ENCODE results near the gene HCN2.
"Not testable (repeated sequence)": the region's sequence is repeated elsewhere in the genome, so short reads cannot be mapped to it uniquely, and the experiment has no call there.

HCN2 gene

DNA sequence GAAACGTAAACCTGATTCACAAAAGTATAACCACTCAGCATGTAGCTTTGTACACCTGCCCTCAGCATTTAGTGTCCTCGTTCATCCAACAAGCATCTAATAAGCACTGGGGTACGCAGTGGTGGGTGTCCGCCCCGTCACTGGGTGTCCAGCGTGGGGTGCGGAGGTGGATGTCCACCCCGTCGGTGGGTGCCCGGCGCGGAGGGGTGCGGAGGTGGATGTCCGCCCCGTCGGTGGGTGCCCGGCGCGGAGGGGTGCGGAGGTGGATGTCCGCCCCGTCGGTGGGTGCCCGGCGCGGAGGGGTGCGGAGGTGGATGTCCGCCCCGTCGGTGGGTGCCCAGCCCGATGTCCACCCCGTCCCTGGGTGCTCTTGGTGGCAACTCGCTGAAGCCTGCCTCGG lies 4.5 kb upstream of the HCN2 start:
- not testable (repeated sequence) for DNase-seq (ENCODE audit: low read depth)

DNA sequence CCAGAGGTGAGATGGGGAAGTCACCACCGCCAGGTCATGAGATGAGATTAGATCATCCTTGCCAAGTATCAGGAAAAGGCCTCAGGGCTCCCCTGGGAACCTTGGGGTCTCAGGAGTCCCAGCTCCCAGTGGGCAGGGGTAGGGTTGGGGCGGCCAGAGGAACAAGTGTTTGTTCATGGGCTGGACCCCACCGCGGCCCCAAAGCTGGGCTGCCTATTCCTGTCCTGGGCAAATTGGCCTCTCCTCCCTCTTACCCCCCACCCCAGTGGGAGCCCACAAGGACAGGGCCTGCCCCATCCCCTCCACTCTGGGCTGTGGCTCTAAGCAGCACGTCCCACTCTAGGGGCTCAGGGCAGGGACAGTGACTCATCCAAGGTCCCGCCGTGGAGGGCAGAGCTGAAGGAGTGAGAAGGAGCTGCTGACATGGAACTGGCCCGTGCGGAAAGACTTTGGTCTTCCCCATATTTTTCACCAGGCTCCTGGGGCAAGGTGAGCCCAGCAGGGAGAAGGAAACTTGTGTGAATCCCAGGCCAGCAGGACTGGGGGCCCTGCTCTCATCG lies 4.0 kb upstream of the HCN2 start:
- DNase-seq (ENCODE audit: low read depth) = peak; percentile 34

DNA sequence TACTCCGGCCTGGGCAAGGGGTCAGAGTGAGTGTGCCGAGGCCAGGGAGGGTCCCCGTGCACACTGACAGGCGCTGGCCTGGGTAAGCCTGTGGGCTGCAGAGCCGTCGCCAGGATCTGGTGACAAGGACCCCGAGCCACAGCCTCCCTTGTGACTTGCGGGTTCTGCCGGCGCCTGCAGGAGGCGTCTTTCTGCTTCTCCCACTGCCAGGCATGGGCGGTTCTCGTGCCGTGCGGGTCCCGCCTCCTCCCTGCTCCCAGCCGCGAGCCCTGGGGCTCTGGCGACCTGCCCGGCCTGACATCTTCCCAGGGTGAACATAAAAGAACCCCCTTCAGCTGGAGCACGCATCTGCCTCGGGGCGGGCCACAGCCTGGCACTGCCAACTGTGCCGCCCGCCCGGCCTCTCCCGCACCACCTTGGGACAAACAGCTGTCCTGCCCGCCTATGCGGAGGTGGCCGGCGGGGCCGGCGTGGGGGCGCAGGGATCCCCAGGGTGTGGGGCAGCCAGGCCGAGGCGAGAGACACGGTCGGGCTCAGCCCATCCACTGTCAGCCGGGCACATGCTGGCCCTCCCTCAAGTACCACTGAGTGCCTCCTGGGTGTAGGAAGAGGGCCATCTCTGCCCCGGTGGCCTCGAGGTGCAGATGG lies 1.5 kb upstream of the HCN2 start:
- DNase-seq (ENCODE audit: low read depth) = peak; percentile 93

DNA sequence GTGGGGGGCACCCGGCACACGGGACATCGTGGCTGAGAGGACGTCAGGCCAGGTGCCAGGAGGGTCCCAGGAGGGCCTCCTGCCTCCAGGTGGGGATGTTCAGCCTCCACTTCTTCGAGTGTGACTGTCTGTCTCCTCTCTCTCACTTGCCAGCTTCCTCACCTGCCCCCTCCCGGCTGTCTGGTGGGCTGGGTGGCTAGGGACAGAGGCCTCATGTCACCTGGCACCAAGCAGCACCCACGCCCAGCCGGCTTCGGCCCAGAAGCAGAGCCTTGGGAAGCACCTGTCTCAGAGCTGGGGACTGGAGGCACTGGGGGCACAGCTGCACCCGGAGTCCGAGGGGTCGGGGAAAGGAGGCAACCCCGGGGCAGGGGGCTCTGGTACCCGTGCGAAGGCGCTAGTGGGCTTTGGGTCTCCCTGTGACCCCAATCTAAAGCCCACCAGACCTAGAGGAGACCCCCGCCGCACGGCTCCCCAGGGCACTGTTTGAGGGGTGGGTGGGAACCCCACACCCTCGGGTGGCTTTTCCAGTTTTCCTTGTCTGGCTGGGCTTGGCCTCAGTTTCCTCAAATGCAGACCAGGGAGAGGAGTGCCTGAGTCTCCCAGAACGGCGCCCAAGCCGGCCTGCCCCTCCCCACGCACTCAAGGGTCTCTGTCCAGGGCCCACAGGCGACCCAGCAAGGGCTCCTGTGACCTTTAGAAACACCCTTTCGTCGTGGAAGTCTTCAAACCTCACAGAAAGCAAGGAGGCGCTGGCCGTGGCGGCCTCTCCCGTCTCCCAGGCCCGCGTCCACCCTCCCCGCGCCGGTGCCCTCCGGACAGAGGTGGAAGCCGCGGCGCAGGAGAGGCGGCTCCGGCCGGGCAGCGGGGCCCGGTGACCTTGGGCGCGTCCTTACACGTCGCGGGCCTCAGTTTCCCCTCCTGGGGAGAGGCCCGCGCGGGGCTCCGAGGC lies 664 bp upstream of the HCN2 start:
- no peak for DNase-seq (ENCODE audit: low read depth)

DNA sequence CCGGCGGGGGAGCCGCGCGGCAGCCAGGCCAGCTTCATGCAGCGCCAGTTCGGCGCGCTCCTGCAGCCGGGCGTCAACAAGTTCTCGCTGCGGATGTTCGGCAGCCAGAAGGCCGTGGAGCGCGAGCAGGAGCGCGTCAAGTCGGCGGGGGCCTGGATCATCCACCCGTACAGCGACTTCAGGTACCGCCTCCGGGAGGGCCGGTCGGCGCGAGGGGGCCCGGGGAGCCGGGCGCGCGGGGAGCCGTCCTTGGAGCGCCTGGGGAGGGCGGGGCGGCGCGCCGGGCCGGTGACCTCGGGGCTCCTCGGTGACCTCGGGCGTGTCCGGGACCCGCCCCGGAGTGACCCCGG lies 690 bp downstream of the HCN2 start:
- peak; percentile 54 for DNase-seq (ENCODE audit: low read depth)

DNA sequence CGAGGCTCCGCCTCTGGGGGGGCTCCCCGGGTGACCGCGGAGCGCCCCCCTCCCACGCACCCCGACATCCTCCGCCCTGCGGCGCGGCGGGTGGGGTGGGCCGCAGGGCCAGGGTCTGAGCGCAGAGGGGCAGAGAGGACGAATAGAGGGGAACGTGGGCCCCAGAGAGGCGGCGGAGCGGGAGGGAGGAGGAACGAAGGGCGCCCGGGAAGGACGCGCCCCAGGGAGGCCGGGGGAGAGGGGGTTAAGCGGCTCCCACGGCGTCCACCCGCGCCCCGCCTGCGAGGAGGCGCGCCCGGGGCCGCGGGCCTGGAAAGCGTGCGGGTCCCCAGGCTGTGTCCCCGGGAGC lies 1.0 kb downstream of the HCN2 start:
- no peak for DNase-seq (ENCODE audit: low read depth)

DNA sequence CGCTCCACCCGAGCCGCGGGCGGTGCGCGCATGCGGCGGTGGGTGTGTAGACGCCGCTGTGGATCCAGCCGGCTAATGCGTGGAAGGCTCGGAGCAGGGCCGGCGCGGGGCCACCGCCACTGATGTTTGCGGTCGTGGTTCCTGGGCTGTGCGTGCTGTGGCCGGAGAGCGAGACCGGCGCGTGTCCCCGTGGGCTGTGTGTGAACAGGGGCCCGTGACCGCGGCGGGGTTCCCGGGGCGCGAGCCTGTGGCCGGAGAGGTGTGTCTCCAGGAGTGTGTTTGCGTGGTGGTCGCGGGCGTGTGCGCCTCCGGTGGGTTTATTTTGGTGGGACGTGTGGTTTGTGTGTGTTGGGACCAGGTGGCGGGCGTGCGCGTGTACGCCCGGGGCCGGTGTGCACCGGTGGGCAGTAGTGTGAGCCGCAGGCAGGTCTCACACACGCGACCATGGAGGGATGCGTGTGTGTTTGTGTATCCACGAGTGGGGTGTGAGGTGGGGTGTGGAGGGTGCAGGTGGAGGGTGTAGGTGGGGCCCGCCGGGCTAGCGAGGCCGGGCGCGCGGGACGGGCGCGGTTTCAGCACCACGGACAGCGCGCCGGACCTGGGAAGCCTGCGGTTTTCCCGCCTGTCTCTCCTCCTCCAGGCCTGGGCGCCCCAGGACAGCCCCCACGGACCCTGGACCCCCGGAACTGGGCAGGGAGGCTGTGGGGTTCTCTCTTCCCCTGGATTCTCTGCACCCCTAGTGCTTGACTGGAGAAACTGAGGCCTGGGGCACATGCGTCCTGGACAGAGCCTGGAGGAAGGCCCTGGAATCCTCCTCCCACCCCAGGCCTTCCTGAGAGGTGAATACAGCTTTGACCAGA lies 1.6 kb downstream of the HCN2 start:
- DNase-seq (ENCODE audit: low read depth) = no peak

DNA sequence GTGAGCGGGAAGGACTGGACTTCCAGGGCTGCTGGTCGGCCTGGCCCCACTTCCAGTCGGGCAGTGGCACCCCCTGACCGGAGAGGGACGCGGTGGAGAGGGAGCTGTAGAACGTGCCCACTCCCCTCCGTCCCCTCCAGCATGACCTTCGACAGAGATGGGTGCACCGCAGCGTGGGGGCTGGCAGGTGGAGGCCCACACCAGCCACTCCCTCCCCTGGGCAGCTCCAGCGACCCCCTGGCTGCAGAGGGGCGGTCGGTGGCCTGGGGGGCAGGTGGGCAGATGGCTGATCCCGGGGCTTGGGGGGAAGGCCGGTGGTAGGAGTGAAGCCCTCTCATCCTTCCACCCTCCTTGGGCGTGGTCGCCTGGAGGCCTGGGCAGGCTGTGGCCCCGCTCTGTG lies 2.4 kb downstream of the HCN2 start:
- DNase-seq (ENCODE audit: low read depth) = no peak

DNA sequence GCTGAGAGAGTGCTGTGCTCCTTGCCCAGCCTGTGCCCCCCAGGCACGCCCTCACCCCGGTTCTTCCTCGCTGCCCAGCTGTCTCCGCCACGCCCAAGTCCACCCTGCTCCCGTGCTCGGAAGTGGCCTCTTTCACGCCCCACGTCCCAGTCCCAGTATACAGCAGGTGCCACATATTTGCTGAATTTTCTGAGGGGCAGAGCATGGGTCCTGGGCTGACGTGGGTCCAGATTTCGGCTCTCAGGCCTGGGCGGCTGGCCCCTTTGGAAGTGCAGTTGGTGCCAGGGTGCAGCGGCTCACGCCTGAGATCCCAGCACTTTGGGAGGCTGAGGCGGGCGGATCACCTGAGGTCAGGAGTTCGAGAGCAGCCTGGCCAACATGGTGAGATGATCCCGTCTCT lies 3.4 kb downstream of the HCN2 start:
- no peak for DNase-seq (ENCODE audit: low read depth)

DNA sequence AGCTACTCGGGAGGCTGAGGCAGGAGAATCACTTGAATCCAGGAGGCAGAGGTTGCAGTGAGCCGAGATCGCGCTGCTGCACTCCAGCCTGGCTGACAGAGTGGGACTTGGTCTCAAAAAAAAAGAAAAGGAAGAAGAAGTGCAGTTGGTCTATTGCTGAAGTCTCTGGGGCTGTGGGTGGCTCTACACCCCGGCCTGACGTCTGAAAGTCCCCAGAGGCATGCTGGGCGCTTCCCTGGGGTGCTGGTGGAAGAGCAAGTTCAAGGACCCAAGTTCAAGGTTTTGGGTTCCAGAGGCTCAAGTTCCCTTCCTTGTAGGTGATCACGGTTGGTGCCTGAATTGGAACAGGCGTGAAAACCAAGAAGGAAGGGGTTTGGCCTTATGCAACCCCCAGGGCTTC lies 3.8 kb downstream of the HCN2 start:
- no peak for DNase-seq (ENCODE audit: low read depth)

DNA sequence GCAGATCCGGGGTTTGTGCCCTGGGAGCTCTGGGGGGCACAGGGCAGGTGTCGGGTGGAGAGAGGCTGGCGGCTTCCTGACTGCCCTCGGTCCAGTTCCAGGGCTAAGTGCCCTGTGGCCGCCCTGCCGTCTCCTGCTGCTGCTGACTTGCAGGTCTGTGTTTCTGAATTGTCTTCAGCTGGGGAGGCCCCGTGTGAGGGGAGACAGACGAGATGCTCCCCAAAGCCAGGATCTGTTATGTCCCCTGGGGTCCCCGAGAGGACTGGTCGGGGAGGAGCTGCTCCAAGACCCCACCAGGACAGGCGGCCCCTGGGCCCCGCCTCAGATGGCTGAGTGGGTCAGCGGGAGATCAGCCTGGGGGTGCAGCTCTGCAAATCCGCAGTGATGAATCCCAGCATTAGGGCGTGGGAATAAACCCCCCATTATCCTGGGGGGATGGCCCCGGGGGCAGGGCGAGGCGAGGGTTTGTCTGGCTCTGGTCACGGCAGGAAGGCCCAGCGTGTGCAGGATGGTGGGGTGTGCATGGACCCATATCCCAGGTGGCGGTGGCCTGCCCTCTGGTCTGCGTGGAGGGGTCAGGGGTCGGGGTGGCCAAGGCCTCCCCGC lies 4.7 kb downstream of the HCN2 start:
- no peak for DNase-seq (ENCODE audit: low read depth)

DNA sequence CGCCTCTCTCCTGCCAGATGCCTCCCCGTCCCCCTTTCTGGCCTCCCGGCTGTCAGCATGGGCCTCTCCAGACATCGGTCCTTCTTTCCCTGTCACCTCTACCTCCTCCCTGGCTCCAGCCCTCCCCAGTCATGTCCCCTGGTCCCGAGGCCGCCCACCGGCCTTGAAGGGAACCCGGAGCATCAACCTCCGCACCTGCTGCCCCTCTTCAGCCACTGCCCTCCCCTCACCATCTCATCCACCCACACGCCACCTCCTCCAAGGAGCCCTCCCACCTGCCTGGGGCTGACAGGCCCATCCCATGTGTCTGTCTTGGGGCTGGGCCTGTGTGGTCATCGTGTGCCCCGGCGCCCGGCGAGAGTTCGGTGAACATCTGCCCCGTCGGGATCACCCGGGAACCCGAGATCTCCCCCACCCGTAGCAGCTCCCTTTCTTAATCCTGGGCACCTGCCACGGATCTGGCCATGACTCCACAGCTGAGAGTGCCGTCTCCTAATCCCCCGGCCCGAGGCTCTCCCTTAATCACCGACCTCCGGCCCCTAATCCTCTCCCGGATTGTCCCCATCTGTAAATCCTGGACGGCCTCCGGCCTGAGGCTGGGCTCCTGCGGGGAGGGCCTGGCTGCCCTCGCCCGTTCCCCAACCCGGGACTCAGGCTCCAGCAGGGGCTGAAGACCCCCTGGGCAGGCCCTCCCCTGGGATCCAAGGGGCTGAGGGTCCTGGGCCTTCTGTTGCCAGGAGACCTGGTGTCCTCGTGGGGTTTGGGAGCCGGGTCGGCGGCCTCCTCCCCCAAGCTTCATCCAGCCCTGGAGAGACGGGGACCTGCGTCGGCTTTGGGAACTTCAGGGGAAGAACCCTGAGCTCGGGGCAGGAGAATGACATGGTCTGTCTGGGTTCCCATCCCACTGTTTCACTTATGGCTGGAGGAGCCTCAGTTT lies 5.9 kb downstream of the HCN2 start:
- DNase-seq (ENCODE audit: low read depth) = no peak

DNA sequence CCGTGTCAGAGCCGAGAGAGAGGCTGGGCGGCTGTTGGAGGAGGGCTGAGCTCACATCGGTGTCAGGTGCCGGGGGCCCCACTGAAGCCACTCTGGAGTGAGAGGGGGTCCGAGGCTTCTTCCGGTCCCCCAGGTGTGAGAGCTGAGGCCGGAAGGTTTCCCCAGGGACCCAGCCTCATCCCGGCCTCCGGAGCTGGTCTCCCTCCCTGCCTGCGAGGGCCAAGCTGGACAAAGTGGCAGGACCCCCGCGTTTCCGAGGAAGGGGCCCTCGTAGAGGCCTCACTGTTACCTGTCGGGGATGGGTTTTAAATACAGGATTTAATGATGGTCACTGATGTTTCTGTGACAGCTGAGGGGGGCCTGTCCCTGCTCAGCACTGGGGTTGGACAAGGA lies 6.6 kb downstream of the HCN2 start:
- DNase-seq (ENCODE audit: low read depth) = no peak

DNA sequence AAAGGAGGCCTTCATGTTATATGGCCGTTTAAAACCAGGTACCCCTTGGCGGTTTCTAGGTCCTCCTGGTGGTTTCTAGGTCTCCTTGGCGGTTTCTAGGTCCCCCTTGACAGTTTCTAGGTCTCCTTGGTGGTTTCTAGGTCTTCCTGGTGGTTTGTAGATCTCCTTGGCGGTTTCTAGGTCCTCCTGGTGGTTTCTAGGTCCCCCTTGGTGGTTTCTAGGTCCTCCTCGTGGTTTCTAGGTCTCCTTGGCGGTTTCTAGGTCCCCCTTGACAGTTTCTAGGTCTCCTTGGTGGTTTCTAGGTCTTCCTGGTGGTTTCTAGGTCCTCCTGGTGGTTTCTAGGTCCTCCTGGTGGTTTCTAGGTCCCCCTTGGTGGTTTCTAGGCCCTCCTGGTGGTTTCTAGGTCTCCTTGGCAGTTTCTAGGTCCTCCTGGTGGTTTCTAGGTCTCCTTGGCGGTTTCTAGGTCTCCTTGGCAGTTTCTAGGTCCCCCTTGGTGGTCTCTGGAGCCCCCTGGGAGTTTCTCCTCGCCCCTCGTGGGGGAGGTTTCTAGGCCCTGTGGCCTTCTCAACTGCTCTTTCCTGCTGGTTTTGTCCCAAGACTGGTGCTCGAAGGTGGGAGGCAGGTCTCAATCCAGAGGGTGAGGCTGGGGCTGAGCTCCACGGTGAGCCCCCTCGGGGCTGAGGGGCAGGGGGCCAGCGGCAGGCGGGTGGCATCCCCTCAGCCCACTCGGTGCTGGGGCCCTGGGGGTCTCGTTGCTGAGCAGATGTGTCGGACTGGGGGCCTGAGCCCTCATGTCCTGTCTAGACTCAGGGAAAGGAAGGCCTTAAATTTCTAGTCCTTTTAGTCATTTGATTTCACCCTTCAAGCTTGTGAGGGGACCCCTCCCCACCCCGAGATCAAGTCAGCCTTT lies 8.0 kb downstream of the HCN2 start:
- DNase-seq (ENCODE audit: low read depth) = no peak

DNA sequence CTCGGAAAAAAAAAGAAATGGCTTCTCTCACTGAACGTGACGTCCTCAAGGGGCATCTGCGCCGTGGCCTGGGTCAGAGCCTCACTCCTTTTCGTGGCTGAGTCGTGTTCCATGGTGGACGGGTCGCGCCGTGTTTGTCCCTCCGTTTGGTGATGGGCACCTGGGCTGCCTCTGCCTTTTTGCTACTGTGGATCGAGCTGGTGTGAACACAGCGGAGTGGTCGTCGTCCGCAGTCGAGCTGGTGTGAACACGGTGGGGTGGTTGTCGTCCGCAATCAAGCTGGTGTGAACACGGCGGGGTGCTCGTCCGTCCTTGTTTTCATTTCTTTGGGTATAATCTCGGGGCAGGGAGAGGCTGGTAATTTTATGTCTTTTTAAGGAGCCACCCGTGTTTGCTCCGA lies 11.6 kb downstream of the HCN2 start:
- no peak for DNase-seq (ENCODE audit: low read depth)

DNA sequence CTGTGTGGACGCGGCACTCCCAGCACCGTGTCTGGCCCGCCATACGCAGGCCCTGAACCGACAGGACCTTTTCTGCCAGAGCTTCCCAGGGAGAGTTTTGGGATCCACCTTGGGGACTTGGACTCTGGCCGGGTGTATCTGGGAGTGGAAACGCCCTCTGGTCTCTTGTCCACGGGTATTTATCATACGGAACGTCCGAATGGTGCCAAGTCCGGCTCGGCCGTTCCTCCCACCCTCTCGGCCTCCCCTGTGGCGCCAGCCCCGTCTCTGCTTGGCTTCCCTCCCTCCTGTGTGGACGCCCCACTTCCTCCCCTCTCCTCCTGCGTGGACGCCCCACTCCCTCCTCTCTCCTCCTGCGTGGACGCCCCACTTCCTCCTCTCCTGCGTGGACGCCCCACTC lies 12.1 kb downstream of the HCN2 start:
- DNase-seq (ENCODE audit: low read depth) = no peak

DNA sequence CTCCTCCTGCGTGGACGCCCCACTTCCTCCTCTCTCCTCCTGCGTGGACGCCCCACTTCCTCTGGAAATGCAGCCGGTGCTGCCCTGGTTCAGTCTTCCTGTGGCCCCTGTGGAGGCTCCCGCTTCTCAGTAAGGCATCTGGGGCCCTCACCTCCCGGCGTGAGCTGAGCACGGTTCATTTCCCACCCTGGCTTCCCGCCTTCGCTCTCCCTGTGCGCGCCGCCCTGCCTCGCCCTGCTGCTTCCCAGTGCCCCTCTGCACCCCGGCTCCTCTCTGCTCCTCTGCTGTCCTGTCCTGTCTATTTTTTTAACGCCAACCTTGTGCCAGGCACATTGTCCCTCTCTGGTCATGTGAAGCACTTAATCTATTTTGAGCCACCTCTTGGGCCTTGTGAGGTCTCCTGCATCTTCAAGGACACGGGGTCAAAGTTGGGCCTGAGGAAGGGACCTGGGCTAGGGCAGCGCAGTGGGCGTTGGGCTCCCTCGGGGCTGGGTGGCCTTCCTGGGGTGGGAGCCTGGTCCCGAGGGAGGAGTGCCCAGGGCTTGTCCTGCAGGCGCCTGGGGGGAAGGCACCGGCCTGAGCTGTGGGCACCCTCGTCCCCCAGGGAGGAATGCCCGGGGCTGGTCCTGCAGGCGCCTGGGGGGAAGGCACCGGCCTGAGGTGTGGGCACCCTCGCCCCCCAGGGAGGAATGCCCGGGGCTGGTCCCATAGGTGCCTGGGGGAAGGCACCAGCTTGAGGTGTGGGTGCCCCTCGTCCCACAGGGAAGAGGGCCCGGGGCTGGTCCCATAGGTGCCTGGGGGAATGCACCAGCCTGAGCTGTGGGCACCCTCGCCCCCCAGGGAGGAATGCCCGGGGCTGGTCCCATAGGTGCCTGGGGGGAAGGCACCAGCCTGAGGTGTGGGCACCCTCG lies 13.0 kb downstream of the HCN2 start:
- DNase-seq (ENCODE audit: low read depth) = no peak

DNA sequence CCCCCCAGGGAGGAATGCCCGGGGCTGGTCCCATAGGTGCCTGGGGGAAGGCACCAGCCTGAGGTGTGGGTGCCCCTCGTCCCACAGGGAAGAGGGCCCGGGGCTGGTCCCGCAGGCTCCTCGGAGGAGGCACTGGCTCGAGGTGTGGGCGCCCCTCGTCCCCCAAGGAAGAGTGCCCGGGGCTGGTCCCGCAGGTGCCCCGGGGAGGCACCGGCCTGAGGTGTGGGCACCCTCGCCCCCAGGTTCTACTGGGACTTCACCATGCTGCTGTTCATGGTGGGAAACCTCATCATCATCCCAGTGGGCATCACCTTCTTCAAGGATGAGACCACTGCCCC lies 13.6 kb downstream of the HCN2 start:
- DNase-seq (ENCODE audit: low read depth) = not testable (repeated sequence)

DNA sequence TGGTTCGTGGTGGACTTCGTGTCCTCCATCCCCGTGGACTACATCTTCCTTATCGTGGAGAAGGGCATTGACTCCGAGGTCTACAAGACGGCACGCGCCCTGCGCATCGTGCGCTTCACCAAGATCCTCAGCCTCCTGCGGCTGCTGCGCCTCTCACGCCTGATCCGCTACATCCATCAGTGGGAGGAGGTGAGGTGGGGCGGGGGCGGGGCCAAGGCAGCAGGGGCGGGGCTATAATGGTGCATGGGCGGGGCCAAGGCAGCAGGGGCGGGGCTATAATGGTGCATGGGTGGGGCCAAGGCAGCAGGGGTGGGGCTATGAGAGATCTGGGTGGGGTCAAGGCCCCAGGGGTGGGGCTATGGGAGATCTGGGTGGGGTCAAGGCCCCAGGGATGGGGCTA lies 14.1 kb downstream of the HCN2 start:
- not testable (repeated sequence) for DNase-seq (ENCODE audit: low read depth)
